Measurements from ENCODE around the gene MYO1B.
A peak's percentile ranks its signal among the peaks of the same experiment; 100 is the strongest.

MYO1B gene

GRCh38 chr2:191302459-191303139, 57.4 kb downstream of the MYO1B start:
- peak; percentile 18 for DNase-seq (ENCODE audit: low spot score)
- in situ Hi-C loops (cut with MboI; ENCODE audit: low sequenced_read_pairs, unreplicated experiment): no loop called here
- TF ChIP-seq CTCF (IDR thresholded peaks at IDR 0.05; ENCODE audit: borderline replicate concordance, control extremely low read depth, extremely low read depth, insufficient read depth, missing control alignments): no peak

- in situ Hi-C loops (cut with MboI; ENCODE audit: low sequenced_read_pairs, unreplicated experiment): no loop called here
- TF ChIP-seq CTCF (IDR thresholded peaks at IDR 0.05; ENCODE audit: borderline replicate concordance, control extremely low read depth, extremely low read depth, insufficient read depth, missing control alignments): no peak
- no peak for DNase-seq (ENCODE audit: low spot score)
These were observed 58.2 kb downstream of the MYO1B start for GRCh38 chr2:191303140-191304005.

GRCh38 chr2:191304939-191305875, 60.0 kb downstream of the MYO1B start:
- no peak for DNase-seq (ENCODE audit: low spot score)
- no peak for TF ChIP-seq CTCF (IDR thresholded peaks at IDR 0.05; ENCODE audit: borderline replicate concordance, control extremely low read depth, extremely low read depth, insufficient read depth, missing control alignments)
- in situ Hi-C loops (cut with MboI; ENCODE audit: low sequenced_read_pairs, unreplicated experiment): no loop called here

GRCh38 chr2:191308026-191308425, 62.8 kb downstream of the MYO1B start:
- TF ChIP-seq CTCF (IDR thresholded peaks at IDR 0.05; ENCODE audit: borderline replicate concordance, control extremely low read depth, extremely low read depth, insufficient read depth, missing control alignments): no peak
- no peak for DNase-seq (ENCODE audit: low spot score)
- in situ Hi-C loops (cut with MboI; ENCODE audit: low sequenced_read_pairs, unreplicated experiment): no loop called here

- TF ChIP-seq CTCF (IDR thresholded peaks at IDR 0.05; ENCODE audit: borderline replicate concordance, control extremely low read depth, extremely low read depth, insufficient read depth, missing control alignments): no peak
- no peak for DNase-seq (ENCODE audit: low spot score)
- in situ Hi-C loops (cut with MboI; ENCODE audit: low sequenced_read_pairs, unreplicated experiment): no loop called here
These were observed 66.0 kb downstream of the MYO1B start for GRCh38 chr2:191311156-191311555.

GRCh38 chr2:191311627-191312026, 66.4 kb downstream of the MYO1B start:
- in situ Hi-C loops (cut with MboI; ENCODE audit: low sequenced_read_pairs, unreplicated experiment): no loop called here
- DNase-seq (ENCODE audit: low spot score): no peak
- no peak for TF ChIP-seq CTCF (IDR thresholded peaks at IDR 0.05; ENCODE audit: borderline replicate concordance, control extremely low read depth, extremely low read depth, insufficient read depth, missing control alignments)
